Measurements from ENCODE around the gene GNAI2.

The GNAI2 gene

DNA sequence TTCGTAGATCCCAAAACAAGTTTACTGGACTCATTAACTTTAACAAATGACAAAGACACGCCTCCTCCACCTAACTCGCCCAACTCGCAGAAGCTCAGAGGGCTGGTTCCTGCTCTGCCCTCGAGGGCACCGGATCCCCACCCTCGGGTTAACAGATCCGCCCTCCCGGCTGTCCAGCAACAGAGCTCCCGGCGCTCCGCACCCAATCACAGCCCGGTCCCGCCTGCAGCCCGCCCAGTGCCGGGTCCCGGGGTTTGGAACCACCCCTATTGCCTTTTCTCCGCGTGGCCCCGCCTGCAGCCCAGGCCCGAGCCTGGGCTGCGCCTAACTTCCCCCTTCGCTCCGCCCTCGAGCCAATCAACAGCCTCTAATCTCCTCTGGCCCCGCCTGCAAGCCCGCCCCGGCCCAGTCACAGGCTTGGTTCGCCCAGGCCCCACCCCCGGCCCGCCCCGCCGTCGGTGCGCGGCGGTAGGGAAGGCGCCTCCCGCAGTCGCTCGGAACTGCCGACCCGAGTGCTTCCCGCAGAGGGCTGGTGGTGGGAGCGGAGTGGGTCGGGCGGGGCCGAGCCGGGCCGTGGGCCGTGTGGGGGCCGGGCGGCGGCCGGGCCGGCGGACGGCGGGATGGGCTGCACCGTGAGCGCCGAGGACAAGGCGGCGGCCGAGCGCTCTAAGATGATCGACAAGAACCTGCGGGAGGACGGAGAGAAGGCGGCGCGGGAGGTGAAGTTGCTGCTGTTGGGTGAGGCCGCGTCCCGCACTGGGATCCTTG lies at the start of gene GNAI2:
GNAI2 (plus strand) TSS at position 489 of the 768 bp plus-strand sequence; CDS start at position 621, 132 bp downstream.
- peak; percentile 98 for DNase-seq (ENCODE audit: low read depth)

DNA sequence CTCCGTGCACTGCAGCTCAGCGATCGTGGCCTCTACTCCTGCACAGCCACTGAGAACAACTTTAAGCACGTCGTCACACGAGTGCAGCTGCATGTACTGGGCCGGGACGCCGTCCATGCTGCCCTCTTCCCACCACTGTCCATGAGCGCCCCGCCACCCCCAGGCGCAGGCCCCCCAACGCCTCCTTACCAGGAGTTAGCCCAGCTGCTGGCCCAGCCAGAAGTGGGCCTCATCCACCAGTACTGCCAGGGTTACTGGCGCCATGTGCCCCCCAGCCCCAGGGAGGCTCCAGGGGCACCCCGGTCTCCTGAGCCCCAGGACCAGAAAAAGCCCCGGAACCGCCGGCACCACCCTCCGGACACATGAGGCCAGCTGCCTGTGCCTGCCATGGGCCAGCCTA lies 48.3 kb upstream of the GNAI2 start:
- no peak for DNase-seq (ENCODE audit: low read depth)

DNA sequence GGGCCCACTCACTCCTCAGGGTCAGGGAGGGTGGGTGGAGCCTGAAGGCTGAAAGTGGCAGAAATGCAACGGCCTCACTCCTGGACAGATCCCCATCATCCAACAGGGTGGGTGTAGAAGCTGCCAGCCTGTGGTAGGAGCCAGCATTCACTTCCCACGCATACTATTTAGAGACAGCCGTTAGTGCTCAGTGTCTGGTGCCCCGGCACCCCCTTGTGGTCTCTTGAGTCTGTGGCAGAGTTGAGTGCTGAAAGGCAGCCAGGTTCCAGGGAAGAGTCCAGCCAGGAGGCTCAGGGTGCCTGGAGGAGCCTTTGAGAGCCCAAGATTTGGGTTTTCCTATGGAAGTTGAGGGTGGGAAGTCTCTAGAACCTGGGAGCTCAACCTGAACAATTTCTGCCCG lies 46.7 kb upstream of the GNAI2 start:
- no peak for DNase-seq (ENCODE audit: low read depth)

DNA sequence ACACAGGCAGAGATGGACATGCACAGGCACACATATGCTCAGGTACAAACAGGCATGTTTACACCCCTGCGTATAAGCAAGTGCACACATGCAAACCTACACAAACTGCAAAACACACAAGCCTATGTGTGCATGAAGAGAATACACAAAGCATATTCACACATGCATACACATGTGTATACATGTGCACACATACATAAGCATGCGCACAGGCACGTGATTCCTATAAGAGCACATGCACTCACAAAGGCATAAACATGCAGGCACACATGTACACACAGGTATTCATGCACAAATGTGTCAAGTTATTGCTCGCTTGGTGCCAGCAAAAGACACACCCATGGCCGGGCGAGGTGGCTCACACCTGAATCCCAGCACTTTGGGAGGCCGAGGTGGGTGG lies 46.0 kb upstream of the GNAI2 start:
- no peak for DNase-seq (ENCODE audit: low read depth)

DNA sequence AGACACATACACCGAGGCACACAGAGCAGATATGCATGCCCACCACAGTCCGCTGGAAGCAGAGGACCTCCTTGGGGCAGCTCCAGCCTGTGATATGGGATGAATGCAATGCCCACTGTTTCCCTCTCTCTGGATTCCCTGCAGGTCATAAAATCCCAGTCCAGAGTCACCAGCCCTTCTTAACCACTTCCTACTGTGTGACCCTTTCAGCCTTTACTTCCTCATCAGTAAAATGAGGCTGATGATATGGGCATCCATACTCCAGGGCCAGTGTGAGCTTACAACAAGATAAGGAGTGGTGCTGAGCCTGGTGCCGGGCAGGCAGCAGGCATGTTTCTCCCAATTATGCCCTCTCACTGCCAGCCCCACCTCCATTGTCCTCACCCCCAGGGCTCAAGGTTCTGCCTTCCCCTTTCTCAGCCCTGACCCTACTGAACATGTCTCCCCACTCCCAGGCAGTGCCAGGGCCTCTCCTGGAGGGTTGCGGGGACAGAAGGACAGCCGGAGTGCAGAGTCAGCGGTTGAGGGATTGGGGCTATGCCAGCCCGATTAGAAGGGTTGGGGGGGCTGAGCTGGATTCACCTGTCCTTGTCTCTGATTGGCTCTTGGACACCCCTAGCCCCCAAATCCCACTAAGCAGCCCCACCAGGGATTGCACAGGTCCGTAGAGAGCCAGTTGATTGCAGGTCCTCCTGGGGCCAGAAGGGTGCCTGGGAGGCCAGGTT lies 44.9 kb upstream of the GNAI2 start, which contains the start of gene GNAT1:
GNAT1 (plus strand) TSS at position 675 of the 725 bp plus-strand sequence. CDS start 116 bp downstream, outside the sequence.
- DNase-seq (ENCODE audit: low read depth): no peak

DNA sequence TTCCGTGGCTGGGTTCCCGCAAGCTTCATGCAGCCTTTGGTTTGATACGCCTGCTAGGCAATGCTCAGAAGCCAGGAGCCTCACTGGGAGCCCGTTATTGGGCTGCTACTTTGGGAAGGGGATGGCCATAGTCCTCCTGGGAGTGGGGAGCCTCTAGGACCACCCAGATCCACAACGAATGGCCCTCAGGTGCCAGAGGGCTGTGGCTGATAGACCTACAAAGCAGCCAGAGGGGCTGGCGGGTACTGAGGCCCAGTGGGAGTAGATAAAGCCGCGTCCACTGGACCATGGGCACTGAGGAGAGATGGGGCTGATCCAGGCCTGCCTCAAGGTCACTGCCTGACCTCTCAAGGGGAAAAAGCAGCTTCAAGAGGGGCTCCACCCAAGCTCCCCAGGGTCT lies 43.9 kb upstream of the GNAI2 start:
- DNase-seq (ENCODE audit: low read depth): no peak

DNA sequence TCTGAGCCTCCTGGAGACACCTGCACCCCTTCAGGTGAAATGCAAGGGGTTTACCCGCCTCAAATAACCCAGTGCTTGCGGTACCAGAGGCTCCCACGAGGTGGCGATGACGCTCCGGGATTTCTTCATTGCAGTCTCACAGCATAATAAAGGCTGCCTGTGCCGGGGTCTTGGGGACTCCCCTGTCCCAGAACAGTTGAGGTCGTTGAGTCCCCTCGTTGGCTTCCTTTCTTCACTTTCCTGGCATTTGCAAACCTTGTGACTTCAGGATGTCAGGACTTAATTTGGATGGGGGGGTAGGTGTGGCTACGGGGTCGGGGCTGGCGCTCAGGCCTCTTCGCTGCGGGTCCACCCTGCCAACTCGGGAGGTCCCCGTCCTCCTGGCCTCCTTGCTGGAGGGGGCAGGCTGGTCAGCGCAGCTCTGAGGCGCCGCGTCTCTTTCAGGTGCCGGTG lies 43.3 kb upstream of the GNAI2 start:
- peak; percentile 63 for DNase-seq (ENCODE audit: low read depth)

DNA sequence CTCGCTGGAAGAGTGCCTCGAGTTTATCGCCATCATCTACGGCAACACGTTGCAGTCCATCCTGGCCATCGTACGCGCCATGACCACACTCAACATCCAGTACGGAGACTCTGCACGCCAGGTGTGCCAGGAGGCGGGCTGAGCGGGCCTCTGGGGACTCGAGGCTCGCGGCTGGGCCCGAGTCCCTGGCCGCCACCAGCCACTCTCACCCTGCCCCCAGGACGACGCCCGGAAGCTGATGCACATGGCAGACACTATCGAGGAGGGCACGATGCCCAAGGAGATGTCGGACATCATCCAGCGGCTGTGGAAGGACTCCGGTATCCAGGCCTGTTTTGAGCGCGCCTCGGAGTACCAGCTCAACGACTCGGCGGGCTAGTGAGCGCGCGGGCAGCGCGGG lies 42.7 kb upstream of the GNAI2 start:
- no peak for DNase-seq (ENCODE audit: low read depth)

DNA sequence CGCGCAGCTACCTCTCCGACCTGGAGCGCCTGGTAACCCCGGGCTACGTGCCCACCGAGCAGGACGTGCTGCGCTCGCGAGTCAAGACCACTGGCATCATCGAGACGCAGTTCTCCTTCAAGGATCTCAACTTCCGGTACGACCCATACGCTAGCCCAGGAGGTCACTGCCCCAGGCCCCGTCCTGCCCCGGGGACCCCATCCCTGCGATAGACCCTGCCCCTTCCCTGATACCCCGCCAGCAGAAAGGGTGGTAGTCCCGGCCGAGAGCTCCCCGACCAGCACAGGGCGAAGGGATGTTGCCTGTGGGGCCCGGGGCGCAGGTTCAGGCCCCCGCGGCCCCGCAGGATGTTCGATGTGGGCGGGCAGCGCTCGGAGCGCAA lies 42.3 kb upstream of the GNAI2 start:
- DNase-seq (ENCODE audit: low read depth): no peak

DNA sequence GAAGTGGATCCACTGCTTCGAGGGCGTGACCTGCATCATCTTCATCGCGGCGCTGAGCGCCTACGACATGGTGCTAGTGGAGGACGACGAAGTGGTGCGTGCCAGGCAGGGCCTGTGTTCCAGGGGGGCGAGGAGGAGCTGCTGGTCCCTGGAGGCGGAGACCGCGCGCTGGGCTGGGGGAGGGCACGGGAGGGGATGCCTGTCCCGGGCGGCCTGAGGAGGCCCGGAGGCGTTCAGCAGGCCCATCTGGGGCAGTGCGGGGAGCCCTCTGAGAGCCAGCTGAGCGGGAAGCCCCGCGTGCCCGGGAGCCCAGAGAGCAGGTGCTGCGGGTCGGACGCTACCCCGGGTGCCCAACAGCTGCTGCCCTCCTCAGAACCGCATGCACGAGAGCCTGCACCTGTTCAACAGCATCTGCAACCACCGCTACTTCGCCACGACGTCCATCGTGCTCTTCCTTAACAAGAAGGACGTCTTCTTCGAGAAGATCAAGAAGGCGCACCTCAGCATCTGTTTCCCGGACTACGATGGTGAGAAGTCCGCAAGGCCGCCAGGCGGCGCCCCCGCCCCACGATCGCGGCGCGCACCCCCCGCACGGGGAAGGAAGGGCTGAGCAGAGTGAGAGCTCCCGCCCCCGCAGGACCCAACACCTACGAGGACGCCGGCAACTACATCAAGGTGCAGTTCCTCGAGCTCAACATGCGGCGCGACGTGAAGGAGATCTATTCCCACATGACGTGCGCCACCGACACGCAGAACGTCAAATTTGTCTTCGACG lies 41.7 kb upstream of the GNAI2 start:
- peak; percentile 92 for DNase-seq (ENCODE audit: low read depth)

DNA sequence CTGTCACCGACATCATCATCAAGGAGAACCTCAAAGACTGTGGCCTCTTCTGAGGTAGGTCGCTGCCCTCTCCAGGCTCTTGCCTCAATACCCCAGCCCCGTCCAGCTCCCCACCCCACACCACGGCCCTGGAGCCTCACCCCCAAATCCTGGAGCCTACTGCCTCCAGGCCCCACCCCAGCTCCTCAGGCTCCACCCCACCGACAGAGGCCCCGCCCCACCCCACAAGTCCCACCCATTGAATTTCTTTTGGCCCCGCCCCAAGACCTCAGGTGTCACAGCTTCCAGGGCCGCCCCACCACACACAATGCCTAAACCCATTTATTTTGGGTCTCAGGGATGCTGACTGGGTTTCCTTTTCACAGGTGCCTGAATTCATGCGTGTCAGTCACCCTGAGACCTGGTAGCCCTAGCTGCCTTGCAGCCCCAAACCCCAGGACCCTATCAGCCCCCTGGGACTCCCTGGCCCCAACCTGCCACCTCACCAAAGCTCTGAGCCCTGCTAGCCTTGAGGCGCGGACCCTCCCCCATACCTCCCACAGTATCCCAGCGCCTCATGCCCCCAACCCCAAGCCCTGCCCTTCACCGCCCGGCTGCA lies 41.0 kb upstream of the GNAI2 start:
- DNase-seq (ENCODE audit: low read depth): no peak

DNA sequence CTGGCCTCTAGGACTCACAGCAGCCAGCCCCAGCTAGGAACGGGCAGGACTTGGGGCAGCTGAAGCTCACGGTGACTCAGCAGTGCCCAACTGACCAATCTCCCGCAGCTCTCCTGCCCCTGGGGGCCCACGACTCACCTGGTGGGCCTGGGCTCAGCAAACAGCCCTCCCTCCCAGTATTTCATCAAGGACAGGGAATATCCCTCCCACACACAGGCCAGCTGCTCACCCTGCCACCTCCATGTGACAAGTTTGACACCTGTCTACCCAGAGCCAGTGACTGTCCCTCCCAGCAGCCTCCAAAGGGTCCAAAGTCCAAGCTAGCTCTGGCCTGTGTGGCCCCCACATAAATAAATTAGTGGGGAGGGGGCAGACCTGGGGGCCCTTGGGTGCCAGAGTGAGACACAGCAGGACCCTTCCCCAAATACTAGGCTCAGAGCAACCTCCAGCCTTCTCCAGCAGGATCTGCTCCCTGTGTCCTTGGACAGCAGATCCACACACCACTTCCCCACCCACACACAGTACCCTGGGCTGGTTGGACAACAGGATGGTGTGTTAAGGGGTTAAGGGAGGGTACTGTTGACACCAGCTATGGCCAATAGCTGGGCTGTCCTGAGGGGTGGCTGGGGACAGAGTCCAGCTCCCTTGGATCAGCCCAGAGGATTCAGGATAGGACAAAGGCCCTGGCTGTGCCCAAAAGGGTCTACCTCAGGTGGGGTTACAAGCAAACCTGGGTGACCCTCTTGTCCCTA lies 40.3 kb upstream of the GNAI2 start:
- DNase-seq (ENCODE audit: low read depth): no peak

DNA sequence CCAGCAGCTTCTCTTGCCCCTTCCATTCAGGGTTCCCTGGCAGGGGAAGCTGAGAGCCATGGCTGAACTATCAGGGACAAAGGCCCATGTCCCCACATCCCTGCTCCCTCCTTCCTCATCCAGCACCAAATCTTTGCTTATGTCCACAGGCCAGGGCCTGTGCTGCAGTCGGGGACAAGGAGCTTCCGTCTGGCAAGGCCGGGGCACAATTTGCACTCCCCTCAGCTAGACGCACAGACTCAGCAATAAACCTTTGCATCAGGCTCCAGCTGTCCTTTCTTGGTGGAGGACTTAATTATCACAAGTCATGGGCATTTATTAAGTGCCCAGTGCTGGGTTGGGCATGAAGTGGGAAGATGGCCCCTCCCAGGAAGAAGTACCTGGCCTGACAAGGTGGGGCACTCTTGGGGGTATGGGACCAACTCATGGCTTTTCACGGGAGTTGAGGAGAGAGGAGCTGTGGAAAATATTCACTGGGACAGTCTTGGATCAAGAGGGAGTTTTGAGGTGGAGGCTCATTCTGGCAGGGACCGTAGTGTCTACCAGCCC lies 39.7 kb upstream of the GNAI2 start:
- DNase-seq (ENCODE audit: low read depth): no peak

DNA sequence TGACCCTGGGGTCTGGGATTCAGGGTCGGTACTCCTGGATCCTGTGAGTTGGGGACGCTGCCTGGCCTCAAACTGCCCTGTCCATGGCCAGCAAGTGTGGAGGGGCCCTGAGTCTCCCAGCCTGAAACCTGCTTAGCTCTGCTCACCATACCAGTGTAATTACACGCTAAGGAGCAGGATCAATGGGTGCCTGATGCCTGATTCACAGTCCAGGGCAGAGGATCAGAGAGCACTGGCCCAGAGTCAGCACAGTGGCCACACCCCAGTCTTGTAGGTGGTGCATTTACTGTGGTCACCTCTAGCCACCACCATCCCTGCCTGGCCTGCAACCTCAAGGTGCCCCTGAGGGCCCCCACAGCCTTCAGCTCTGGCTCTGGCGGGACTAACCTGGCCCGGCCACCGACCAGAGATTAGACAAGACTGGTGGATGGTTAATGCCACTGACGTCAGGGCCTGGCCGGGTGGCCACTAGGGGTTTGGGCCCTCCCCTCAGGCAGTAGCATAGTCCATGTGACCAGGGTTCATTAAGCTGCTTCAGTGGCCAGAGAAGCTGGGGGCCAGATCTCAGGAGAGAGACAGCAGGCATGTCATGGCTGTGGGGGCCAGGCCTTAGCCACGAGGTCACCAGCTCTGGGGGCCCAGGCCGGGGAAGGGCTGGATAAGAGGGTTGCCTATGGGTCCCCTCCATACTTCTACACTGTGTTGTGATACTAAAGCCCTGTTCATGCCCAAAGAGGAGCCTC lies 34.3 kb upstream of the GNAI2 start:
- no peak for DNase-seq (ENCODE audit: low read depth)

DNA sequence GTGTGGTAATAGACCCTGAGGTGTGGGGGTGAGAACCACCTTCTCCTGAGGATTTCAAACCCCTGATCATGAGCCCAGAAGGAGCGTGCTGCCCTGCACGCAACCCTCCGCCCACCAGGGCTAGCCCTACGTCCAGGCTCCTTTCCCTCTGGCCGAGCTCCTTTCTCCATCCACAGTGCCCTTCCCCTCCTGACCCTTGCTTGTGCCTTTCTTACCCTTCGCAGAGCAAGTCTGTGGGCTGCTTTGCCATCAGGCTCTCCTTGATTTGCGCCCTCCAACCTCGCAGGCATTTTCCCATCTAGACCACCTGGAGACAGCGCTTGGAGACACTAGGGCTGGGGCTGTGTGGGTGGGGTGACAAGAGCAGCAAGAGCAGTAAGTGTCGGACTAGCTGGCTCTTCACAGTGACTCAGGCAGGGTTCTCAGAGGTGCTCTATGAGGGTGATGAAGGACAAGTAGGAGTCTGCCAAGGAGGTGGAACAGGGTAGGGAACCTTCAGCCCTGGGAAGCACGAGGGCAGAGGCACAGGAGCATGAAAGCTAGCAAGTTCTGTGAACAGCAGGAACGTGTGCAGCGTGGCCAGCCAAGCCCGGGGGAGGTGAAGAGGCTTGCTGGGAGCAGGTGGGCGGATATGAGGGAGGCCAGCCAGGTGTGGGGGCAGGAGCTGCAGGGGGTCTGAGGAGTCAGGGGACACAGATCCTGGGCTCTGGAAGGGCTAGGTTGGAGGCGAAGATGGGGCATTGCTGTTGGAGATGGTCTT lies 33.5 kb upstream of the GNAI2 start:
- DNase-seq (ENCODE audit: low read depth): no peak

DNA sequence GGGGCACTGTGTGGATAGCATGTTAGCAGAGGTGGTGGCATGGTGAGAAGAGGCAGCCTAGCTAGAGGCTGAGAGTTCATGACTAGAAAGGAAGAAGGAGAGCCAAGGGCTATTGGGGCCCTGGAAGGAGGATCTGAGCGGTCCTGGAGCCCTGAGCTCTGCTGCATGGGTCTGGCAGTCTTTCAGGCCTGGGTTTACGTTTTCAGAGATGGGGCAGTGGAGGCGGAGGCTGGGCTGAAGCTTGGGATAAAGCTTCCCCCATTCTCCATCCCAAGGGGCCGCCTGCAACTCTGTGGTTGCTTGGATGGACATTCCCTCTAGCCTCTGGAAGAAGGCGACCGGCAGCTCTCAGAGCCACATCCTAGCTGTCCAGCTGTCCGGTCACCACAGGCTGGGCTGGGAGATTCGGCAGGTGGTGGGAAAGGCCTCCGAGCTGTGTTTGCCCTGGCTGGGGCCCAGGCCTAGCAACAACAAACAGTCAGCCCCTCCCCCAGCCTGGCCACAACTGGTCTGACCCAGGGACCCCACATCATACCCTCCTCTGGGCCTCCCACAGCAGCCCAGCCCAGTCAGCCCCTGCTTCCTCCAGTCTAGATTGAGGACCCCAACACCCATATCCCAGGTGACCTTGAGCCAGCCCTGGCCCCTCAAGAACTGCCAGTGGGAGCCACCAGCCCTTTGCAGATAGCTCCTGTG lies 32.7 kb upstream of the GNAI2 start:
- no peak for DNase-seq (ENCODE audit: low read depth)

DNA sequence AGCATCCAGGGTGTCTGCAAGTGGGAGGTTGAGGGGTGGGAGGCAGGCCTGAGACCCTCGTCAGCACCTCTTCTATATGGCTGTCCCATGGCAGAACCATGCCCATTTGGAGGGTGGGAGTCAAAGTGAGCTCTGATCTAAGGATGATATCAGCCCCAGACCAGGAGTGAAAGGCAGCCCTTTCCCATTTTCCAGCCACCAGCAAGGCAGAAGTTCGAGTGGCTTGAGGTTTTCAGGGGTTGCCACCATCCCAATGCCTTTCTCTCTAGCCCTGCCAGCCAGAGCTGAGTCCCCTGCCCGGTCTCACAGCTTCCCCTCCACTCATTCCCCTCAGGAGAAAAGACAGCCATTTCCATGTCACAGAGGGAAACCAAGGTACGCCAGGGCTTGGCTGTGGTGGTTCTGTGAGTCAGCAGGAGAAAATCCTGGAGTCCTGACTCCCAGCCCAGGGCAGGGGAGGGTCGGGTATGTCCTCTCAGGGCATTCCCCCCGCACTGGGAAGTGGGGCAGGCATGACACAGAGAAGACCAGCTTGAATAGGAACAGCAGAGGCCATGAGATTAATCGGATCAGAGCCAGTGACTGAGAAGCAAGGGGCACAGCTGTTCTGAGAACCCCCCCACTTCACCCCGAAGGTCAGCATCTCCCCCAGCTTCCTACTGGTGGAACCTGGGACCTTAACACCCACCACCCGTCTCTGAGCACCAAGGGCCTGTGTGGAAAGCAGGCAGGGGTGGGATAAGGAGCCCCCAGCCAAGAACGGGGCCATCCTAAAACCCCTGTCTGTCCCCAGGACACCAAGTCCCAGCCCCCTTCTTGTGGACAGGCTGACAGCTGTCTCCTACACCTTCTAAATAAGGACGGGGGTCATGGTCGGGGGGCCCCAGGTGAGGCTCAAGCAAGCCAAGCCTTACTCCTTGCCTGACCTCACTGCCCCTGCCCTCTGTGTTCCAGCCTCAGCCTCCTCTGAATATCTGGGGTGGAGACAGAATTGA lies 31.9 kb upstream of the GNAI2 start:
- no peak for DNase-seq (ENCODE audit: low read depth)

Measured in stimulated activated CD4-positive, alpha-beta T cell treated with anti-CD3 and anti-CD28 coated beads, Interleukin-2, amount 100 ng/mL, for 4 hours (primary cell).